Mammary epithelial cell (primary cell): ENCODE measurements around the gene RAB7A.

Source experiments
- CTCF ChIP-seq, 2 donors: IDR thresholded peaks in 1 of 2; conservative IDR thresholded peaks in 1 of 2; 2 replicates each; pipeline ENCODE4 v1.5.1; 2011 to 2012; ENCODE audit warnings: inconsistent platforms in 2 of 2, low read length in 2 of 2, mild to moderate bottlenecking in 2 of 2, control low read depth in 1 of 2, low read depth in 1 of 2; ENCODE audit not compliant: insufficient read depth in 1 of 2; ENCODE audit errors: extremely low read depth in 1 of 2
- EZH2 ChIP-seq: IDR thresholded peaks from 2 replicates; pipeline ENCODE4 v1.6.1; 2012; ENCODE audit warnings: low read length, inconsistent platforms, borderline replicate concordance

- no peak for TF ChIP-seq CTCF (conservative IDR thresholded peaks at IDR 0.05 in 1 of 2, IDR thresholded peaks at IDR 0.05 in 1 of 2; ENCODE audit: extremely low read depth in 1 of 2, insufficient read depth in 1 of 2, low read depth in 1 of 2, low read length in 2 of 2)
- TF ChIP-seq EZH2: no peak
Observed at GRCh38 chr3:128749035-128749434, 23.1 kb downstream of the RAB7A start.
